B cell (primary cell): ENCODE results near the gene MED26. TPM values are rescaled to one million over a fixed set of nuclear protein-coding genes. Genes with fewer than 3 reads are reported as not detected.

ENCODE experiments used
- ATAC-seq: fragments of 200-7000 bp; cut with Tn5 transposase; one replicate; pipeline ENCODE4 v1.10.0; 2021; ENCODE audit warnings: low read depth, mild to moderate bottlenecking, moderate number of reproducible peaks, moderate library complexity
- CTCF ChIA-PET: fragments of 350-600 bp; sonication (Branson Sonifier 250); formaldehyde crosslinking; loops from one replicate; lab custom pipeline; 2021; ENCODE audit warnings: antibody characterized with exemption, inconsistent platforms; lab: Charles Lee
- POLR2A ChIA-PET: fragments of 350-600 bp; sonication (Branson Sonifier 250); formaldehyde crosslinking; loops from one replicate; lab custom pipeline; 2021; ENCODE audit warnings: antibody characterized with exemption; lab: Charles Lee
- DNase-seq: peaks from one replicate; pipeline ENCODE4 v3.0.0; 2013
- H2AFZ ChIP-seq: 2 replicates; pipeline ENCODE4 v1.6.1; 2012; ENCODE audit warnings: mild to moderate bottlenecking, low read depth, low read length; ENCODE audit not compliant: insufficient read depth, poor library complexity, severe bottlenecking
- H3K27ac ChIP-seq, 2 donors: 1 replicate in 1 of 2; 2 replicates in 1 of 2; pipeline ENCODE4 v1.5.1; 2012 to 2013; ENCODE audit warnings: low read length in 2 of 2, mild to moderate bottlenecking in 2 of 2, moderate library complexity in 1 of 2
- H3K27me3 ChIP-seq, 4 experiments: fragments of 200-600 bp in 1 of 4; sonication (generic) in 1 of 4; replicated peaks in 1 of 4; 1 replicate in 2 of 4; 2 replicates in 2 of 4; pipeline versions ENCODE4 v1.6.1 to v1.7.0; 2013 to 2016; ENCODE audit warnings: low read length in 3 of 4, mild to moderate bottlenecking in 2 of 4, mixed read lengths in 1 of 4, moderate library complexity in 1 of 4; ENCODE audit not compliant: insufficient read depth in 4 of 4, control insufficient read depth in 3 of 4; ENCODE audit errors: control extremely low read depth in 1 of 4
- H3K36me3 ChIP-seq, 2 experiments: replicated peaks in 1 of 2; 1 replicate in 1 of 2; 2 replicates in 1 of 2; pipeline versions ENCODE4 v1.6.1 to v1.7.1; 2013; ENCODE audit warnings: low read length in 1 of 2; ENCODE audit not compliant: insufficient read depth in 2 of 2, control insufficient read depth in 1 of 2; ENCODE audit errors: control extremely low read depth in 1 of 2, extremely low read depth in 1 of 2
- H3K4me1 ChIP-seq, 2 donors: fragments of 200-600 bp in 1 of 2; sonication (generic) in 1 of 2; 1 replicate in 1 of 2; 2 replicates in 1 of 2; pipeline versions ENCODE4 v1.5.1 to v1.6.1; 2013 to 2017; ENCODE audit warnings: low read length in 2 of 2; ENCODE audit not compliant: control insufficient read depth in 2 of 2, insufficient read depth in 2 of 2
- H3K4me2 ChIP-seq: replicated peaks from 2 replicates; pipeline ENCODE3; 2012; ENCODE audit warnings: mild to moderate bottlenecking, low read depth, low read length; ENCODE audit not compliant: poor library complexity, severe bottlenecking
- H3K4me3 ChIP-seq, 5 experiments: fragments of 200-600 bp in 1 of 5; sonication (generic) in 1 of 5; 1 replicate in 3 of 5; 2 replicates in 2 of 5; pipeline versions ENCODE4 v1.5.1 to v1.7.0; 2011 to 2016; ENCODE audit warnings: low read length in 4 of 5, mild to moderate bottlenecking in 4 of 5, low read depth in 2 of 5, control low read depth in 1 of 5, moderate library complexity in 1 of 5; ENCODE audit not compliant: insufficient read depth in 1 of 5; ENCODE audit errors: control extremely low read depth in 1 of 5, extremely low read depth in 1 of 5
- H3K79me2 ChIP-seq: fragments of 200-600 bp; sonication (generic); one replicate; pipeline ENCODE4 v1.6.0; 2016; ENCODE audit warnings: low read length; ENCODE audit not compliant: control insufficient read depth, insufficient read depth
- H3K9ac ChIP-seq: fragments of 200-600 bp; sonication (generic); 2 replicates; pipeline ENCODE4 v1.6.1; 2017; ENCODE audit warnings: mild to moderate bottlenecking, low read length, moderate library complexity
- H3K9me3 ChIP-seq, 3 donors: one replicate each; pipeline versions ENCODE4 v1.6.1 to v1.7.1; 2013; ENCODE audit warnings: low read length in 2 of 3; ENCODE audit not compliant: control insufficient read depth in 2 of 3, insufficient read depth in 1 of 3; ENCODE audit errors: control extremely low read depth in 1 of 3
- H4K20me1 ChIP-seq: 2 replicates; pipeline ENCODE4 v1.6.0; 2012; ENCODE audit warnings: mild to moderate bottlenecking, low read length; ENCODE audit not compliant: insufficient read depth, control insufficient read depth, poor library complexity, severe bottlenecking
- H3K27ac Mint-ChIP-seq: one replicate; pipeline ENCODE4 v1.8.0; 2021; ENCODE audit warnings: mixed read lengths
- H3K27me3 Mint-ChIP-seq: one replicate; pipeline ENCODE4 v1.8.0; 2021; ENCODE audit warnings: mixed read lengths
- H3K4me1 Mint-ChIP-seq: one replicate; pipeline ENCODE4 v1.8.0; 2021; ENCODE audit warnings: mixed read lengths
- H3K4me3 Mint-ChIP-seq: one replicate; pipeline ENCODE4 v1.8.0; 2021; ENCODE audit warnings: mixed read lengths
- H3K9me3 Mint-ChIP-seq: one replicate; pipeline ENCODE4 v1.8.0; 2022; ENCODE audit warnings: mixed read lengths; ENCODE audit not compliant: insufficient read depth
- EZH2 ChIP-seq: IDR thresholded peaks from 2 replicates; pipeline ENCODE4 v1.6.1; 2012; ENCODE audit warnings: borderline replicate concordance, low read depth, mild to moderate bottlenecking, moderate library complexity, low read length; ENCODE audit not compliant: insufficient read depth, poor library complexity, severe bottlenecking
- WGBS: methylation state at CpG from one replicate; pipeline ENCODE4 v1.1.5; 2013; ENCODE audit warnings: missing lambda C conversion rate; ENCODE audit not compliant: insufficient coverage; 5-methylcytosine and 5-hydroxymethylcytosine counted together
- intact Hi-C: fragments of 100-400 bp; cut with micrococcal nuclease; formaldehyde crosslinking; loops from one replicate; pipeline ENCODE4 v1.10.0; 2022
- polyA plus RNA-seq: library from polyadenylated mRNA; depleted of rRNA; stranded (reverse); fragments of >200 nt; gene quantifications from 2 replicates; pipeline ENCODE4 v1.2.3, GENCODE V29; 2012
- total RNA-seq, 2 donors: library from RNA; stranded (reverse); fragments of 120-200 nt in 1 of 2; gene quantifications; 1 replicate in 1 of 2; 2 replicates in 1 of 2; pipeline versions ENCODE4 v1.2.3 to v1.2.4, GENCODE V29; 2013 to 2022
- TF ChIP-seq, protein P1 (sequence below): fragments of 200-600 bp; IDR thresholded peaks from one replicate; pipeline ENCODE4 v1.8.0; 2022; ENCODE audit warnings: antibody characterized with exemption, mild to moderate bottlenecking

The MED26 gene
- total and polyA plus RNA-seq, 2 donors (not counting 1 experiment from before 2014, with no cell fraction given): 15.6 to 33.6 TPM

GRCh38 chr19:16598848-16599247, 29.2 kb downstream of the MED26 start:
- no peaks in the 10 kb centered on the region for H3K36me3 ChIP-seq
- H3K79me2 ChIP-seq: peaks cover 98% of the 10 kb centered on the region
- DNase-seq: no peak
- H3K4me1 Mint-ChIP-seq: peaks cover 70% of the 10 kb centered on the region
- no peak overlapping the region for H3K27ac Mint-ChIP-seq
- intact Hi-C loops: no loop called here
- H3K9me3 ChIP-seq: peaks cover 0 to 5% (median 0%) of the 10 kb centered on the region in 3 donors
- peaks cover 96% of the 10 kb centered on the region for H4K20me1 ChIP-seq
- ATAC-seq: no peak
- 100% methylated on average over 2 of the region's 4 CpGs for WGBS
- no peak overlapping the region for H3K4me3 ChIP-seq
- no peaks in the 10 kb centered on the region for H3K27me3 Mint-ChIP-seq
- no peak overlapping the region for H3K4me2 ChIP-seq
- H3K4me3 Mint-ChIP-seq: no peak overlapping the region
- H3K4me1 ChIP-seq: peaks cover 18 to 41% of the 10 kb centered on the region in 2 donors
- TF ChIP-seq, protein P1, sequence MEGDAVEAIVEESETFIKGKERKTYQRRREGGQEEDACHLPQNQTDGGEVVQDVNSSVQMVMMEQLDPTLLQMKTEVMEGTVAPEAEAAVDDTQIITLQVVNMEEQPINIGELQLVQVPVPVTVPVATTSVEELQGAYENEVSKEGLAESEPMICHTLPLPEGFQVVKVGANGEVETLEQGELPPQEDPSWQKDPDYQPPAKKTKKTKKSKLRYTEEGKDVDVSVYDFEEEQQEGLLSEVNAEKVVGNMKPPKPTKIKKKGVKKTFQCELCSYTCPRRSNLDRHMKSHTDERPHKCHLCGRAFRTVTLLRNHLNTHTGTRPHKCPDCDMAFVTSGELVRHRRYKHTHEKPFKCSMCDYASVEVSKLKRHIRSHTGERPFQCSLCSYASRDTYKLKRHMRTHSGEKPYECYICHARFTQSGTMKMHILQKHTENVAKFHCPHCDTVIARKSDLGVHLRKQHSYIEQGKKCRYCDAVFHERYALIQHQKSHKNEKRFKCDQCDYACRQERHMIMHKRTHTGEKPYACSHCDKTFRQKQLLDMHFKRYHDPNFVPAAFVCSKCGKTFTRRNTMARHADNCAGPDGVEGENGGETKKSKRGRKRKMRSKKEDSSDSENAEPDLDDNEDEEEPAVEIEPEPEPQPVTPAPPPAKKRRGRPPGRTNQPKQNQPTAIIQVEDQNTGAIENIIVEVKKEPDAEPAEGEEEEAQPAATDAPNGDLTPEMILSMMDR: no peak
- no peak for TF ChIP-seq EZH2
- no peak overlapping the region for H3K27ac ChIP-seq
- no peak overlapping the region for H3K9ac ChIP-seq
- no peak overlapping the region for H2AFZ ChIP-seq
- H3K27me3 ChIP-seq: no peaks in the 10 kb centered on the region
- H3K9me3 Mint-ChIP-seq: no peaks in the 10 kb centered on the region
- ChIA-PET POLR2A (no interaction called here), CTCF (interaction anchor here (0.5 kb wide), 1 partner anchor 11 kb away, joined by 3 read pairs; no protein-coding TSS in a partner anchor)

DNA sequence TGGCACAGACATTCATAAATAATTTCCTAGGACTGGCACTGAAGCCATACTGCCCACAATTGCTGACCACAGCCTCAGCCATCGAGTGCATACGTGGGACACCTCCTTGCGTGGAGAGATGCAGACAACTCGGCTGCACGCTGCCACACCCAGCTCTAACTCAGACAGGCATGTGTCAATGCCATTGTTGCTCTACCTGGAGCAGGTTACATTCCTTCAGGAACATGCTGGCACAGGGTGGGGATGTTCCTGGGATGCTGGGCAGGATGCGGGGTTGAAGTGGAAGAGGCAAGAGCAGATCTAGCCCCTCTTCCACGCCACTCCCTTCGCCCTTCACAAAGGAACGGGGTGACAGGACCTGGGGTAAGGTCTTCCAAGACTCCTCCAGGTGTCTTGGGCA, 31.6 kb downstream of the MED26 start:
- CTCF ChIA-PET: no interaction called here
- peak overlapping the region; percentile 53 for H3K27ac Mint-ChIP-seq
- intact Hi-C loops: no loop called here

More for the DNA sequence above, 31.6 kb downstream of the MED26 start:
- peaks cover 93% of the 10 kb centered on the region for H4K20me1 ChIP-seq
- peaks cover 81% of the 10 kb centered on the region for H3K4me1 Mint-ChIP-seq
- no peaks in the 10 kb centered on the region for H3K27me3 Mint-ChIP-seq
- H3K9ac ChIP-seq: no peak overlapping the region
- H3K9me3 Mint-ChIP-seq: no peaks in the 10 kb centered on the region
- 97% methylated on average over 9 of the region's 9 CpGs for WGBS
- POLR2A ChIA-PET: no interaction called here
- peaks cover 0 to 4% of the 10 kb centered on the region in 2 experiments for H3K36me3 ChIP-seq
- DNase-seq: no peak
- no peak overlapping the region for H3K4me3 Mint-ChIP-seq
- peaks cover 0 to 3% (median 0%) of the 10 kb centered on the region in 3 donors for H3K9me3 ChIP-seq
- peaks cover 98% of the 10 kb centered on the region for H3K79me2 ChIP-seq
- H3K27me3 ChIP-seq: no peaks in the 10 kb centered on the region
- no peak overlapping the region for H3K27ac ChIP-seq
- H3K4me2 ChIP-seq: no peak overlapping the region
- TF ChIP-seq, protein P1: no peak
- no peak for TF ChIP-seq EZH2
- ATAC-seq: no peak
- peaks cover 43 to 62% of the 10 kb centered on the region in 2 donors for H3K4me1 ChIP-seq
- H2AFZ ChIP-seq: no peak overlapping the region
- no peak overlapping the region for H3K4me3 ChIP-seq
